GM18519 (cell line): Measurements from ENCODE around the gene GLI3.
"Not testable (repeated sequence)": the region's sequence is repeated elsewhere in the genome, so short reads cannot be mapped to it uniquely, and the experiment has no call there.

Source experiments
- ATAC-seq: cut with Tn5 transposase; IDR thresholded peaks from one replicate; pipeline ENCODE4 v1.9.1; 2021; ENCODE audit warnings: mild to moderate bottlenecking, moderate library complexity; ENCODE audit not compliant: unreplicated experiment, low FRiP score

GLI3 gene

DNA sequence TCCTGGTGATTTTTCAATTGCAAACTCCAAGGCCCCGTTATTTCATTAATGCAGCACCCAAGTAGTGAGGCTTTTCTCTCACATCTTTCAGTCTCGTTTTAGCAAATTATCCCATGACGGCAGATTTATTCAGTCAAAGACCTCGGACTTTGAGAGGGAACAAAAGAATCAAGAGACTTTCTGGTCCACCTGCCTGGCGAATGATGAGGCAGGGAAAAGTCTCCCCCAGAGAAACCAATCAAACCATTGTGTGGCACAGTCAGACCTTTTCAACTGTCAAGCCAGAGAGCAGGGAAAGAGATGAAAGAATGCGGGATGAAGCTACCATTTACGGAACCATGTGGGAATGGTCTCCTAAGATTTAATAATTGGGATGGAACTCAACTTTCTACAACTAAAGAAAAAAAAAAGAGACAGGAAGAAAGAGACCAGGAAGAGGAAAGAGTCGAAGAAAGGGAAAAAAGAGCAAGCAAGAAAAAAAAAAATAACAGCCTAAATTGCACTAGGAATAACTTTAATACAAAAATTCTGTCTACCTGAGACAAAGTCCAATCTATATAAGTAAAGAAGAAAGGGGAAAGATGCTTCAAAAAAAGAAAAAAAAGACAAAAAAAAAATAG, 22.8 kb downstream of the GLI3 start:
- ATAC-seq: no peak

DNA sequence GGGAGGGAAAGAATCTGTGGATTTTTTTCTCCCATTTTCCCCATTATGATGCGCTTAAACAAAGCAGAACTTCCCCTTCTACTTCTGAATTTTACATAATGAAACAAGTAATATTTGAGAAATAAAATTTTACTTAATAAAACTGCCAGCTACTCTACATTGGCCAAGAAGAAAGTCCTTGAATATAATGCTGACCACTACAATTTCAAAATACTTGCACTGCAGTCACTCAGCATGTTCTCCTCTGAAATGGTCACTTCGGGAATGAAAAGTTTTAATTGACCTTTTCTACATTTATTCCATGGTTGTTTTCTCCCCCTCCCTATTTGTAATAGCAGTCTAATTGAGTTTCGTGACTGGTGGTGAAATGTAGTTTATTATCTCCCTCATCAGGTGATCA, 23.9 kb downstream of the GLI3 start:
- ATAC-seq: no peak

DNA sequence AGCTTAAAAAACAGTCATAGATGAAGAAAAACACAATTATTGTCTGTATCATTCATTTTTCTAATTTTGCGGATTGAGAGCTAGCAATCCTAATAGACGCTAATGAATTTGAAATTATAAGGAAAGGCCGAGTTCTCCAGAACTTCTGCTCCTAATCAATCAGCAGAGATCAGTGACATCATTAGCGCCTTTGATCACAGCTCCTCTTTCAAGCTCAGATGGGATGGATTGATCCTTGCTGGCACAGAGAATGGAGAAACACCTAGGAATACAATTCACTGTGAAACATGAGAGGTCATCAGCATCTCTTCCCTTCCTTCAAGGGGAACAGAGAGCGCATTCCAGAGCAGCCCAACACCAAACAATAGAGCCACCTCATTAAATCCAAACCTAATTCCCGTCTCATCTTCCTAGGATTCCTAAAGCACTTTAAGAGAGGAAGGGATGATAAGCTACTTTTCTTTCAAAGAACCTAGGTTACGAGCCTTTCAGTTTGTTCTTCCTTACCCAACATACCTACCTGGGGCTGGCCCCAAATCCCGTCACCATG, 24.4 kb downstream of the GLI3 start:
- ATAC-seq: no peak

DNA sequence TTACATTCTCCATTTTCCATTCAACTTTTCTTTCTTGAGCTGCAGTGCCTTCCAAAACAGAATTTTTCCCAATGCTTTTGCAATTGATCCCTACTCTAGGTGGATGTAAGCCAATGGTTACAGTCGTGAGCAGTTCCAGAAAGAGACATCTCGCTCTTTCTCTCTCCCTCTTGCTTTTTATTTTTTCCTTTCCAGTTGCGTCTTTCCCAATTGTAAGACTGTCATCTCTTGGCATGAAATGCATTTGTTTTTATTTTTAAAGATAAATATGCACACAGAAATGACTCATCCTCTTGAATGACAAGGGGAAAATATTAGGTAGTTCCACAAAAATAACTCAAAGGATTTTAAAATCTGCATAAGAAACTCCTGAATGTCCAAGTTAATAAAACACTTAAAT, 25.1 kb downstream of the GLI3 start:
- ATAC-seq: no peak

DNA sequence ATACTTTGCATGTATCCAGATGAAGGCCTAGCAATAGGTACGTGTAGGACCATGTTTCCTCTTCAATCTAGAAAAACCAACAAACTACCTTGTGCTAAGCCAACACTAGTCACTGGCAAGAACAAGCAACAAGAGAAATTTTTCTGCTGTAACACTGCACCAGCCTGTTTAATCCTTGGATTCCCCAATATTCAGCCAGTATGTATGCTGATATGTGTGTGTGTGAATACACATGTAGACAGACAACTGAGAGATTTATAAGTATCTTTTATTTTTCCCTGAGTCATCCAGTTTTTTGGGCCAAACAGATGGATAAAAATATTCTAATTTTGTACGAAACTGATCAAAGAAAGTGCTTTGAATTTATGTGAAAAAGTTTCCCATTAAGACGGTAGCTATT, 26.2 kb downstream of the GLI3 start:
- ATAC-seq: no peak

DNA sequence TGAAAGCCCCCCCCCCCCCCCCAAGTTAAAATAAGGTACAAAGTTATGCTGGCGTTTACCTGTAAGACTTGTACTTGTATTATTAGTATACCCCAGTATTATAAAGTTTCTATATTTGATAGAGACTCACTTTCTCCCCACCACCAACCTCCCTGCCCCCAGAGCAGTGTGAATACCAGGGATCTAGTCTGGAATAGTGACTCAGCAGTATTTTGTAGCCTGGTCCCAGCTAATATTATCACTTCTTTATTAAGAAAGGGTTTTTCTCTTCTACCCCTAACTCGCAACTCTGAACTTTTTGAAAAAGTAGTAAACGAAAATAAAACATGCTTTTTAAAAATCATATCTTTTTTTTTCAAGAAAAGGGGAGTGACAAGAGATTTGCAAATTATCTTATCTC, 26.7 kb downstream of the GLI3 start:
- no peak for ATAC-seq

DNA sequence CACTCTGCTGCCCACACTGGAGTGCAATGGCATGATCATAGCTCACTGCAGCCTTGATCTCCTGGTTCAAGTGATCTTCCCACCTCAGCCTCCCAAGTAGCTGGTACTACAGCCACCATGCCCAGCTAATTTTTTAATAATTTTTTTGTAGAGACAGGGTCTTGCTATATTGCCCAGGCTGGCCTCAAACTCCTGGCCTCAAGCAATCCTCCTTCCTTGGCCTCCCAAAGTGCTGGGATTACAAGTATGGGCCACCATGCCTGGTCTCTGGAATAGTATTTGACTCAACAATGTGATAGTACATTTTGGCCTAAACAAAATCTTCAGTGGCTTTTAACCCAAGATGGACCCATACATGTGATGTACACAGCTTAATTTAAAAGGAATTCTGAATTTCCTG, 27.9 kb downstream of the GLI3 start:
- ATAC-seq: not testable (repeated sequence)

DNA sequence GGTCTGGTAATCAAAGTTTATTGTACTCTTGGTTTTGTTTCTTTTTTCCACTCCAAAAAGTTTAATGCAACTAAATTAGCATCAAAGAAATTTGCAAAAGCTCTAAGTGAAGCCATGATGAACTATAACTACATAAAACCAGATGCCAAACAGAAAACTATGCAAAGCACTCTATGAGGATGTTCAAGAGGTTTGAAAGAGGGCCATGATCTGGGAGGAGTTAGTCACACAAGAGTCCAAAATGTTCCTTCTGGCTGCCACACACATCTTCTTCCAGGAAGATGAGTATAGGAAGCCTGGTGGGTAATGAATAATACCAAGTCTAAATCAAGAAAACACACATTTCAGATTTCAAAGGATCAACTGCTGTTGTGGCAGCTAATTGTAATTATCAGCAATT, 28.4 kb downstream of the GLI3 start:
- no peak for ATAC-seq

DNA sequence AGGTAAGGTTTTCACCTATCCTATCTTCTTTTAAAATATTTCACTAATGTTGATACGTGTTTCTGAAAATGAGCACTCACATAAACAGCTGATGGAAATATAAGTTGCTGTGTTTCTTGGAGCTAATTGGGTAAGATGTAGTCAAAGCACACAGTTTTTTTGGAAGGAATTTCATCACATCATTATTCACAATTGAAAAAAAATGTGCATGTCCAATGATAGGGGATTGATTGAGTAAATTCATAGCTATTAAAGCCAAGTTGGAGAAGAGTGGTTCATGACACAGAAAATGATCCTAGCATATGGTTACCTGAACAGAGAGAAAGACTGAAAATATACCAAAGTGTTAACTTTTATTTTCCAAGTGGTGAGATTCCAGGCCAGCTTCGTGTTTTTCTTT, 29.6 kb downstream of the GLI3 start:
- ATAC-seq: no peak

DNA sequence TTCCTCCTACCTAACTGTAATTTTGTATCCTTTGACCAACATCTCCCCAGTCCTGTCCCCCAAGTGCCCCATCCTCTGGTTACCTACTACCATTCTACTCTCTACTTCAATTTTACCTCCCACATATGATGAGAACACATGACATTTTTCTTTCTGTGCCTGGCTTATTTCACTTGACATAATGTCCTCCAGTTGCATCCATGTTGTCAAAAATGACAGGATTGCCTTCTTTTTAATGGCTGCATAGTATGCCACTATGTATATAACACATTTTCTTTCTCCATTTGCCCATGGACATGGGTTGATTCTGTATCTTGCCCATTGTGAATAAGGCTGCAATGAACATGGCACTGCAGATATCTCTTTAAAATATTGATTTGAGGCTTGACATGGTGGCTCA, 33.7 kb downstream of the GLI3 start:
- no peak for ATAC-seq

DNA sequence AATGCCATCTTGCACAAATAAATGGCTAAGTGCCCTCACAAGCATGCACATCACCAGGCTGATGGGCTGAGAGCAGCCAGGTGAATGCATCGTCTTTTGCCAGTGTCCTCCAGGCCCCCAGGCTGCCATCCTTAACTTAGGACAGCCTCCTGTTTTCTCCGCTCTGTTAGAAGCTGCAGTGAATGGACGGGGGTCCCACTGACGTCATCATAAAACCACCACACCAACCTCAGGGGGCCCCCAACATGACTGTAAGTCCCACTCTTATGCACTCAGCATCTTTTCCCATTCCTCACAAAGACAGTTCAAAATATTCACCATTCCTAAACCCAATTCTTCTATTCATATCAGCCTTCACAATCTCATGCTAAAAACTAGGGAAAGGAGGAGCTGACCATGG, 34.4 kb downstream of the GLI3 start:
- no peak for ATAC-seq

DNA sequence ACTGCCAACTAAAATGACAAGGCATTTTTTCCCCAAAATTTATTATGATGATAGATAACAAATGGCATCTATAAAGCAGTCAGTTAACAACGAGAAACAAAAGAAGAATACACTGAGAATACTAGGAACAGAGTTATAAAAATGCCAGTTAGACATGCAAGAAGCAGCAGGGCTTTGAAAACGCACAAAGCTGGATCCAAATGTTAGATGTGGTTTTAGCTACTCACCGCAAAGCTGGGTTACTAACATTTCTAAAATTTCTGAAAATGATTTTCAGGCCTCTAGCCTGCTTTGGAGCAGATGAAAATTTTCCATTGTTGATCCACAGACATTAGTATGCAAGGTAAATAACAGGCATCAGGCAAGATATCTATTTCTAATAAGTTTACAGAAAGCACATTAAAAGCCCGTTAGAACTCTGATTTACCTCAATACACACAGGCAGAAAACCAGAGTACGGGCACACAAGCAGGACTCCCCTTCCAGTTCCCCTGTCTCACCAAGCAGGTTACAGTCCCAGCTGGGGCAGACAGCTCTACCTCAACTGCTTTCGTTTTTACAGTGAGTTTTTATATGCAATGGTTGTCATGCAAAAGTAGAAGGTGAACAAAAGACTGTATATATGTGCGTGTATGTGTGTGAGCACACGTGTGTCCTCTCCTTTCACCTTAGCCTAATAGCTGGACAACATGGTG, 37.9 kb downstream of the GLI3 start:
- no peak for ATAC-seq

DNA sequence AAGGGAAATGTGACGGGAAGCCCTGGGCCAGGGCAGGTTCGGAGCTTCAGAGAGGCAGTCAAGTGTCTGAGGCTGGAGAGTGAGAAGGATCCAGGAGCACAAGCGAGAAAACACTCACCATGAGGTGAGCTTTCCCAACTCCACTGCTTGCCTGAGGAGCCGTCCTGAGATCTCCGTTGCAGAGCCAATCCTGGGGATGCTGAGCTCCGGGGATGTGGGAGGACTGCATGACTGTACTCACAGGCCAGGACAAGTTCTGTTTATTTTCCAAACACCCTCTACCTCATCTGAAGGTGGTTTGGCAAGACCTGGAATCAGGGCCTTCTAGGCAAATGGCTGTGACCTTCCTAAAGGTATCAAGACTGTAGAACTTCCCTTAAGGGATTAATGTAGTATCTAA, 38.7 kb downstream of the GLI3 start:
- ATAC-seq: no peak

DNA sequence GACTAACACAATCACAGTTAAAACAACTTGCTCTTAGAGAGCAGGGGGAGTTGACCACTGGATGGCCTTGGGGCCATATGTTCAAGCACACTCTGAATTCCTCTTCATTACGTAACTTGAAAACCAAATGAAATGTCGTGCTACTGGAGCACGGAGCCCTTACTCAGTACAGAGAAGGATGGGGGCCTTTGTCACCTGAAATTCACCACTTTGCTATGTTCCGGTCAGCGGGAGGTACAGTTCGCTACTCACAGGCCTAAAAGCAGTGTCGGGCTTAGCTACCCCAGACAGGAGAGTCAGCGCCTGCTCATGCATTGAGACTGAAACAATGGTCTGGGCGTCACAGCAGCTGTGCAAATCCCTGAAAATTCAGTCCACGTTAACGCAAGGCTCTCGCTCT, 39.6 kb downstream of the GLI3 start:
- ATAC-seq: no peak

DNA sequence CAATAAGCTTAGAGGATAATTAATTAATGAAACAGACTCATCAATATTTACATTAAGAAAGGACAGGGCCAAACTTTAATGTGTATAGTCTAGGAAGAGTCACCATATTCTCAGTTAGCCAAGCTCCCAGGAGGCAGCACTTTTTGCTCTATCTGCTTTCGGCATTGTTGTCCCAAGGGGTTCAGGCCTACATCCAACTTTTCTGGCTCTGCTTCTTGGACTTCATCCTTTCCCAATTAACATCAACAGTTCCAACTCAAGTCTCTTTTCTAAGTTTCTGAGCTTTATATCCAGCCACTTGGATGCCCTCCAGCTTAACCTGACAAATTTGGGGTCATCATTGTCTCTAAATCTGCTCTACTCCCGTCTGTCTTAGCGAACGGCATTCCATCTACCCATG, 42.8 kb downstream of the GLI3 start:
- ATAC-seq: no peak

DNA sequence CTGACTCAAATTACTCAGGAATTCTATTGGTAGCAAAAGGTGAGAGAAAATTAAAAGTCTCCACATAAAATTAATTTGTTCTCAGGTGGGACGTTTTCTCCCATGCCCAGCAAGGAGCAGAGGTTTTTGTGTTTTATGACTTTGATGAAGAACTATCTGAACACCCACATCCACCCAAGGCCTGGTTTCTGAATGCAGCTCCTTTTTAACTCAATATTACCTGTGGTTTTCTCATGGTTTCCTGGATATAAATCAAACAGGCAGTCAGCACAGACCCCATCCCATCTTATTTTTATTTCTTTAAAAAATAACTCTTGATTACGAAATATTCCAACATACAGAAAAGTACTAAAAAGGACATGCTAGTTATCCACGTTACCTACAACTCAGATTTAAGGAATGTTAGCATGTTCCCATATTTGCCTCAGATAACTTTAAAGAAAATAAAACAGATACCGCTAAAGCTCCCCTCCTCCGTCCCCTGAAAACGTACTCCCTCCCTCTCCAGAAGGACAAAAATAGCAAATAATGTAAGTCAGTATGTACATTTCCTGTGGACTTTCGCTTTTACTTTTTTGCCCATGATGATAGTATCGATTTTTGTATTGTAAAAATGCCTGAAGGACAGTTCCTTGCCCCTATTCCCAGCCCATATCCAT, 43.4 kb downstream of the GLI3 start:
- ATAC-seq: no peak

DNA sequence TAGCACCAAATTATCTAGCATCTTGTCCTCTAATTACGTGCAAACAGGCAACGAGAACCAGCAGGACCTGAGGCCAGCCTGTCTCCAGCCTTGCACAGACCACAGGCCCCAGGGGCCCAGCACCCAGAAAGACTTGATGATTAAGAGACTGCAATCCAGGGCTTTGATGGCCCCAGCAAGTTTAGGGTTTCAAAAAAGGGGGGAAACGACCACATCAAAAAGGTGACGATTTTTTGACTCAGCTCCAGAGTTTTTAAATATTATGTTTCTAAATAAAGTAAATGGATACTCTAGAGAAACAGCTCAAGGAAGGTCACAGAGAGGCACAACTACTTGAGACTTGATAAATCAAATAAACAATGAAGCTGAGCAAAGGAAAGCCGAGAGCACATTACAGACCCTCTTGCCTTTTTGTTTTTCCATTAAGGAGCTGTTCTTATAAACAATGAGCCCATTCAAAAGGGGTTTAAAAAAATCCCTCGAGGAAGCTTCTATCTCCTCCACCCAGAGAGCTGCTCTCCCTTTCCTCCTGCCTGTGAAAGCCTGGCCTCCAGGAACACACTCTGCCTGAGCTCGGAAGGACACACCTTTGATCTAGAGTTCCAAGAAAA, 44.1 kb downstream of the GLI3 start:
- ATAC-seq: no peak

DNA sequence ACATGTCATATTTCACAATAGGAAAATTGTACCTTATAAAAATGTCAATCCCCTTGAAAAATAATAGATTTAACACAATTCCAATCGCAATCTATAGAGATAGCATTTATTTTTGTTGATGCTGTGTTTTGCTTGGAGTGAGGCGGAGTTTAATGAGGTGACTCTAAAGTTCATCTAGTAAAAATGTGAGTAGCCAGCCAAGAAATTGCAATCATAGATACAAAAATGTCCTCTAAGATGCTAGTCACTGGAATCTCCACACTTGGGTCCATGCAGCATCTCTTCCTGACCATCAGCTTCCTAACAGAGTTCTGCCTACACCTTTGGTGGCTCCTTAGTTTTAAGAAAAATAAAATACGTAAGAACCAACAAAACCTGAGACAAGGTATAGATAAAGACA, 44.9 kb downstream of the GLI3 start:
- no peak for ATAC-seq

DNA sequence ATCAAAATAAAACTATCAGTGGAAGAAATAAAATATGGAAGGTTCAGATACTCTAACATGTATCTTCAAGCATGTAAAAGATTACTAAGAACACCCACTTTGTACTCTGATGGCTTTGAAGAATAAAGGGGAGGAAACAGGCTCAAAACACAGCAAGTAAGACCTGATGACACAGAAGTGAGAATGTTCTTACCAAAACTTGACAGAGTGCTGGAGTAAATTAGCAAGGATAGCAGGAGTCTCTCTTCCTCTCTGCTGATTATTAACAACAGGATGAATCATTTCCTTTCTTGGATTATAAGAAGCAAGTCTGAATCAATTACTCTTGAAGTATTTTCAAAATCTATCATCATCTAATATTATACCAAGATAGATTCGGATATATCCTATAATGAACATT, 47.5 kb downstream of the GLI3 start:
- ATAC-seq: no peak

DNA sequence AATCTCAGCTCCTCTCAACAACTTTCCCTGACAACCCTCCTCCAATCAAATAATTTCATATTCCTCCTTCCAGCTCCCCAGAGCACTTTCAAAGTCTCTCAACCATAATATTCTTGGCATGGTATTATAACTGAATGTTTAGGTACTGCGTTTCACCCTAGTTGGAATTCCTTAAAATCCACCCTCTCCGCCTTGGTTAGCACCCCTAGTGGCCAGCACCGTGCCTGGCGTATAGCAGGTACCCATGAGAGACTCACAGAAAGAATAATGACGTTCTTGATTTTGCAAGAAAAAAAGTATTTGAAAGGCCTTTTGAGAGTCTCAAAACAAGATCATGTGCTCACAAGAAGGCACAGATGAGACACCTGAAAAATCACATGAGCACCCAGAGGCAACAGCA, 50.9 kb downstream of the GLI3 start:
- ATAC-seq: no peak

DNA sequence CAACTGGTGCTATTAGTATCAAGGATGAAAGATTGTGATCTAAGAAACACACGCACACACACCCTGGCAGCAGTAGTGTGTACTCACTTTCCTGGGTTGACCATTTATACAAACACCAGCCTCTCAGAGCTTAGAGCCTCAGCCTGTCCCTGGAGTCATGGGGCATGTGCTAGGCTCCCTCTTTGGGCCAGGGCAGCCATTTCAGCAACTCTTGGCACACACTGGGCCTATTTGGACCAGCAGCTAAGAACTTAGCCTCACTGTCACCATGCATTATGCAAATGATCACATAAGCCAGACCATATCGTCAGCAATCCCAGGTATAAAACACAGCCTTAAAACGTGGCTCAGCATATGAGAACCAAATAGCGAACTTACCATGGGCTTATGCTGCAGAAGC, 51.3 kb downstream of the GLI3 start:
- ATAC-seq: no peak
